GM19438 (cell line): ENCODE data around the gene POGLUT3.

Experiments
- ATAC-seq: cut with Tn5 transposase; IDR thresholded peaks from one replicate; pipeline ENCODE4 v1.9.1; 2021; ENCODE audit warnings: low read depth; ENCODE audit not compliant: unreplicated experiment

POGLUT3 gene

GRCh38 chr11:108498046-108498815, at the start of gene POGLUT3:
POGLUT3 (minus strand) TSS chr11:108498384; CDS start chr11:108498366, 18 bp downstream.
- ATAC-seq = peak; percentile 61

- no peak for ATAC-seq
Measured at GRCh38 chr11:108545909-108546501, 47.8 kb upstream of the POGLUT3 start.

DNA sequence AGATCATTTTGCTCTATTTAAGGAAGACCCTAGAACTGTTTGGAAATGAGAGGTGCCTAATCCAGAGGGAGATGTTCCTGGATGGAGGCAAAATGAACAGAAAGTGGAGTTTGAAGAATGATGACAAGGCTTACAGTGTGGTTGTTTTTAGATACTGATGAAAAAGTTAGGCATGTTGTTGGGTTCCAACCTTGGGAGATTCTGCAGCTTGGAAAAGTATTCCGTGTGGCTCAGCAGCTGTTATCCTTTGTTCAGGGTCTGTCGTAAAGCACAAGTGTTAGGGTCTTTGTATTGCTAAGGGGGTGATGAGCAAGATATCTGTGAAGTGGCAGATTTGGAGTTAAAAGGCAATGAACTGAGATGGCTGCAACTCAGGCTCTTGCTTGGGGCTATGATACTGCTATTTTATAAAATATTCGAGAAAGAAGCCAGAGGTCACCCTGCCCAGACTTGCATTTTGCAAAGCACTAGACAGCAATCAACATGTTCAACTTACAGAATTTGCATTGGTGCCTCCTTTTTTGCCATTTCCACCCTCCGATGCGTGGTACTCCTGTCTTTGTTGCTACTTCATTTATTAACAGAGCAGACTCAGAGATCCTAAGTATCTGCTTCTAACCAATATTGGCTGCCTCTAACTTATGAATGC, 45.3 kb upstream of the POGLUT3 start:
- no peak for ATAC-seq

GRCh38 chr11:108541531-108541930, 43.3 kb upstream of the POGLUT3 start:
- no peak for ATAC-seq

DNA sequence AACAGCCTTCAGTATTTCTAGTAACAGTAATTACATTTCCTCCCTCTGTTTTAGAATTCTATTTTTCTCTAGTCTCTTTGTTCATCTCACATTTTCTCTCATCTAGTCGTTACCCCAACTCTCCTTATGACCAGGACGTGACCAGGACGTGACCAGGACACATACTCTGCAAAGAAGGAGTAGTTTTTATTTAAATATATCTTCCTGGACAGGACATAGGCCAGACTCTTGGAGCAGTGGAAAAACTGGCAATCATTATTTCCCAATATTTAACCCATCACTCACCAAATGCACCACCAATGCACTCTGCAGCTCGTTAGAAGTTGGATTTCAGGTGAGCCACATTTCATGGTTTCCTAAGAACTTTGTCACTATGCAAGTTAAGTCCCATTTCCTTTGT, 40.3 kb upstream of the POGLUT3 start:
- no peak for ATAC-seq

DNA sequence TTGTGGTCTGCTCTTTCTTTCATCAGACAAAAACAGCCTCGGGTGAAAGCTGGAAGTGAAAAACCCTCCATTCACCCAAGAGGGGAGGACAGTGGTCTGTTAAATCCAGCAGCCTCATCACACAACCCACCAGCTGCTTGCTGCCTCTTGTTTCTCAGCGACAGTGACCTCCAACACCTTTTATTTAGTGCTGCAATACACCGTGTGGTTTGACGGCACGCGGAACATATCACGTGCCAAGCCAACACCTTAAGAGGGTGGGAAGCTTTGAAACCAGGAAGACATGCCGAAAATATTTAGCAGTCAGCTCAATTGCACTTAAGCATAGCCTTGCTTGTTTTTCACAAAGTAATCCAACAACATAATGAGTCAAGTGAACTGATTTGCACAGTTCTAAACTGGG, 39.8 kb upstream of the POGLUT3 start:
- no peak for ATAC-seq

DNA sequence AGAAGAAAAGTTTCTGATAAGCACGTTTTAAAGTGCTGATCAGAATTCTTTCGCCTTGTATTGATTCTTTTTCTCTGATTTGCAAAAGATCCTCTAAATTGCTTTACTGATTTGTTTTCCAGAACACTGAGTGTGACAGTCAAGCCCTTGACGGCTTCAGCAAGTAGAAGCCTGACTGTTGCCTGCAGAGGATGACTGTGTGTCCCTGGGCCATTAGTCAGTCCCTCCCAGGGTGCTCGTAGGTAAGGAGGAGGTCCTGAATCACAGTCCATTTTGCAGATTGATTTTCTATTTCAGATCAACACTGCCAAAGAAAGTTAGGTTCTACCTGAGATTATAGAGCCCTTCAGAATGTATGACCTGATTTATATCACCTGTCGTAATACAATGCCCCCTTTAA, 38.6 kb upstream of the POGLUT3 start:
- ATAC-seq = no peak

- ATAC-seq = no peak
Measured at GRCh38 chr11:108535384-108535955, 37.3 kb upstream of the POGLUT3 start.

DNA sequence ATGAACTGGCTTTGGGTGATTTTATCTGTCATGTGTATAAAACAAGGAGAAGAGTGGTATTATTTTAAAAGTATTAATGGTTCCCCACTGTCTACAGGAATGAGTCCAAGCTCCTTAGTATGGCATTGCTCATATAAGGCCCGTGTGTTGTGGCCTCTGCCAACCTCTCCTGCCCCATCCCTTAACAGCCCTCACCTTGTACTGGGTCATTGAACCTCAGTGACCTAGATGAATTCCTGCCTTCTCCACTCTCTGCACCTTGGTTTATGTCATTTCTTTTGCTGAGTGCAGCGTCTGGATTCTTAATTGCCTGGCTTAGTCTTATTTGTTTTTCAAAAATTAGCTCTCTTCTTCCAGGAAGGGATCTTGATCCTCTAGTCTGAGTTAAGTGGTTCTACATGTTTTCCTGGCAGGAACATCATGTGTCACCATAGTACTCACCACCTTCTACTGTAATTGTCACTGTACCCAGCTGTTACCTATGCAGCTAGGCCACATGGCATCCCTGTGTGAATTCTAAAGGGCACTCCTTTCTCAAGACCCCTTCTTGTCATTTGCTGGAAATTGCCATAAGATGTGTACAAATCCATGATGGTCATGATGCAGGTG, 36.2 kb upstream of the POGLUT3 start:
- ATAC-seq = no peak

DNA sequence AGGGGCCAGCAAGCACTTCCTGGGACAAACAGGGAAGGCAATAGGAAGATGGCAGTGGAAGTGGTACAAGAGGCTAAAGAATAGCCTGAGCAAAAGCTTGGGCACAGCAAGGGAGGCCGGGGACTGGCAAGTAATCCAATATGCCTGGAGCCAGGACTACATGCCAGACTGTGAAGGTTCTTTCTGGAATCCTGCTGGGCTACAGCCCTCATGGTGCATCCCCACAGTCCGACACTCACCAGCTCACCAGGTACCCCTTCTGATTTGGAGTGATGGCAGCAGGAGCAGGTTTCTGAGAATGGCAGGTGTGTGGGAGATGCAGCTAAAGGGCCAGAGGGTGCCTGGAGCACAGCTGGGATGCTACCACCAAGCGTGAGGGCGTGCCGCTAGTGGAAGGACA, 32.2 kb upstream of the POGLUT3 start:
- no peak for ATAC-seq

- no peak for ATAC-seq
Measured at GRCh38 chr11:108527382-108527781, 29.2 kb upstream of the POGLUT3 start.

DNA sequence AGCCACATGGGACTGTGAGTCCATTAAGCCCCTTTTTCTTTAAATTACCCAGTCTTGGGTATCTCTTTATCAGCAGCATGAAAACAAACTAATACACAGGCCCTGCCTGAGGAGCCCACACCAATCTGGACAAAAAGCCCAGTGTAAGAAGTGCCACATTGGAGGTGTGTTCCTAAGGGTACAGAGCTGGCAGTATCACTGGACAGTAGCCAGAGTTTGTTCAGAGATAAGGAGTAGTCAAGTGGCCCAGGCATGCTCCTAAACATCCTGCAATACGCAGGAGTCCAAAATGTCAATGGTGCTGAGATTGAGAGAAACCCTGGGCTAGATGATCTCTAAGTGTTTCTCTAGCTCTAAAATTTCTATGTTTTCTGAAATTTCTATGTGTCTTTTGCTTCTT, 27.0 kb upstream of the POGLUT3 start:
- no peak for ATAC-seq

- no peak for ATAC-seq
Measured at GRCh38 chr11:108524422-108524821, 26.2 kb upstream of the POGLUT3 start.

- no peak for ATAC-seq
Measured at GRCh38 chr11:108522318-108522717, 24.1 kb upstream of the POGLUT3 start.

DNA sequence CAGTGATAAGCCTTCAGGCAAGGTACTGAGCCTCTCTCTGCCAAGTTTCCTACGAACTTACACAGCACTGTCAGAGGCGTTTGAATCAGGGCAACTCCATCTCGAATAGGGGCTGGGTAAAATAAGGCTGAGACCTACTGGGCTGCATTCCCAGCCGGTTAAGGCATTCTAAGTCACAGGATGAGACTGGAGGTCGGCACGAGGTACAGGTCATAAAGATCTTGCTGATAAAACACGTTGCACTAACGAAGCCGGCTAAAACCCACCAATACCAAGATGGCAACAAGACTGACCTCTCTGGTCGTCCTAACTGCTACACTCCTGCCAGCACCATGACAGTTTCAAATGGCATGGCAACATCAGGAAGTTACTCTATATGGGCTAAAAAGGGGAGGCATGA, 20.4 kb upstream of the POGLUT3 start:
- no peak for ATAC-seq

DNA sequence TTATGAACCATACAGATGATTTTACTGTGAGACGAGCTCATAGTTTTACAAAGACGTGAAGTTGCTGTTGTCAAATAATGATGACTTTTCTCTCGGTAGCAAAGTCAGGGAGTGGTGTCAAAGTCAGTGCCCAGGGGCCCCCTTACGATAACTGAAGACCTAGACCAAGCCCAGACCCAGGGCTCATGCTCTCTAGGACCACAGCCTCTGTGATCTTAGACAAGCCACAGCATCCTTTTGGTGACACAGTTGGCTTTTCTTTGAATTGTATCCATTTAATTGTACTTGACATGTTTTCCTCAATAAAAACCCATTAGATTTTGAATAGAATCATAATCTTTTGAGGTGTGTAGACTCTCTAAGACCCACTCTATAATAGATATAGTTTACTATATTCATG, 17.9 kb upstream of the POGLUT3 start:
- no peak for ATAC-seq

GRCh38 chr11:108512708-108513107, 14.5 kb upstream of the POGLUT3 start:
- ATAC-seq = no peak

GRCh38 chr11:108511851-108512474, 13.8 kb upstream of the POGLUT3 start:
- no peak for ATAC-seq

DNA sequence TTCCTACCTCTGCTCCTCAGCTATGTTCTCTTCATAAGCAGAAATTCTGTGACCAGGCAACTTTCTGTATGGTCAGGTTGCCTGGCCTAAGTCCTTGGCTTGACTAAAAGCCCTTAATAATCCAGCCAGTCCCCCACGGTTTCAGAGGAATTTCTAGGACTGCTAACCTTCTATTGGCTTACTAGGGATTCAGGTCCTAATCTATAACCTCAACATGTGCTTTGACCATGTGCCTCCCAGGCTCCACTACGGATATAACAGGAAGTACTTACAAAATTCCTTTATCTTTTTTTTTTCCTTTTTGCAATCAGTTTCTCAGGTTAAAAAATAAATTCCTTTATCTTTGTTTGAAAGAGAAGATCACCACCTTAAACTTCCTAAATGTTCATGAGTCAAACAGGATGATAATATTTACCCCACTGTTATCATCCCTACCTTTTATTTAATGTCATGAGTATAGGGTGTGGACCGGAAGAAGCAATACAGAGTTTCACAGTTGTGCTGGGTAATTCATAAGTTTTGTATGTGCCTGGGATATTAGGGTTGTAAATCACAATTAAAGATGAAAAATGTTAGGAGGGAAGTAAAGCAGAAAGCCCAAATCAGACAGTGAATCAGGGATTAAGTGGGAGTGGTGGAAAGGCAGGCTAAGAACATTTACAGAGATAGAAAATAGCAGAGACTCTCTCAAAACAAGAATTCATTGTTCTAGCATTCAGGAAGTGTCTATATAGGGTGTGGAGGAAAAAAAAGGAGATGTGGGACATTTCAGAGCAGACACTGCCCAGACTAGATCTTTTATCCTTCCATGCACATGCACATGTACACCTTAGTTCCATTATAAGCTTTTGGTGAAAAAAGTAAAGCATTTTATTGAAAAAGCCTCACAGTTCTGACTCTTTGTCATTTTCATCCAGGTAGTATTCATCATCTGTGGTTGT, 10.7 kb upstream of the POGLUT3 start:
- ATAC-seq = no peak

DNA sequence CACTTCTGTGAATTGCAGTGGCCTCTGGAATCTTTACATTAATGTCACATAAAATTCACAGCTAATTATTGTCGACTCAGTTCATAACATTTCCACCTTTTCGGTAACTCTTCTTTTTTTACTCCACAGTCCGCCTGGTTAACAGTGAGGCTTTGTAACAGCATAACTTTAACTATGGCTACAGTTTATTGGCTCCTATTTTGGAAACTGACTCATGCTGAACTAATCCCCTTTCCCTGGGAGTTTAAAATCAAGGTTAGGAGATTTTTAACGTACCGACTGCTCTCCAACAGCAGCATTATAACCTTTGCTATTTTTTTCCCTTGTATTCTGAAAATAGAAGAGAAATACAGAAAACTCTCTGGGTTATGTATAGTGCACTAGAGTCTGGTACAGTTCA, 3.2 kb upstream of the POGLUT3 start:
- ATAC-seq = no peak
